HEK293 (cell line): ENCODE data around the gene ATP6V0C.

Experiments
- SCRT2 ChIP-seq: fragments of 450-650 bp; formaldehyde crosslinking; IDR thresholded peaks from 2 replicates; pipeline ENCODE4 v1.5.1; 2016; ENCODE audit warnings: missing biosample characterization, missing genetic modification characterization
- SP2 ChIP-seq: fragments of 450-650 bp; formaldehyde crosslinking; IDR thresholded peaks from 2 replicates; pipeline ENCODE4 v1.5.1; 2016; ENCODE audit warnings: missing biosample characterization, missing genetic modification characterization
- ZFP37 ChIP-seq: fragments of 450-650 bp; formaldehyde crosslinking; IDR thresholded peaks from 2 replicates; pipeline ENCODE4 v1.5.1; 2016; ENCODE audit warnings: missing biosample characterization, missing genetic modification characterization
- ZNF114 ChIP-seq: fragments of 450-650 bp; formaldehyde crosslinking; IDR thresholded peaks from 2 replicates; pipeline ENCODE4 v1.5.0; 2017; ENCODE audit warnings: missing biosample characterization, missing genetic modification characterization
- ZNF133 ChIP-seq: fragments of 450-650 bp; formaldehyde crosslinking; IDR thresholded peaks from 2 replicates; pipeline ENCODE4 v1.5.1; 2016; ENCODE audit warnings: missing biosample characterization, missing genetic modification characterization
- ZNF16 ChIP-seq: fragments of 450-650 bp; formaldehyde crosslinking; IDR thresholded peaks from 2 replicates; pipeline ENCODE4 v1.5.1; 2016; ENCODE audit warnings: low read depth, missing biosample characterization, missing genetic modification characterization
- ZNF174 ChIP-seq: fragments of 450-650 bp; formaldehyde crosslinking; IDR thresholded peaks from 2 replicates; pipeline ENCODE4 v1.5.0; 2017; ENCODE audit warnings: missing biosample characterization, mild to moderate bottlenecking, missing genetic modification characterization
- ZNF629 ChIP-seq: fragments of 450-650 bp; formaldehyde crosslinking; IDR thresholded peaks from 2 replicates; pipeline ENCODE4 v1.5.1; 2017; ENCODE audit warnings: missing biosample characterization, missing genetic modification characterization
- ZNF792 ChIP-seq: fragments of 450-650 bp; formaldehyde crosslinking; IDR thresholded peaks from 2 replicates; pipeline ENCODE4 v1.5.1; 2016; ENCODE audit warnings: missing biosample characterization, missing genetic modification characterization
- TF ChIP-seq, protein P1 (sequence below): fragments of 450-650 bp; formaldehyde crosslinking; IDR thresholded peaks from 2 replicates; pipeline ENCODE4 v1.5.1; 2016; ENCODE audit warnings: missing biosample characterization, missing genetic modification characterization
- TF ChIP-seq, protein P2 (sequence below): fragments of 450-650 bp; formaldehyde crosslinking; IDR thresholded peaks from 2 replicates; pipeline ENCODE4 v1.5.1; 2016; ENCODE audit warnings: missing biosample characterization, missing genetic modification characterization
- TF ChIP-seq, protein P3 (sequence below): fragments of 450-650 bp; formaldehyde crosslinking; IDR thresholded peaks from 2 replicates; pipeline ENCODE4; 2016; ENCODE audit warnings: missing biosample characterization, missing genetic modification characterization
- TF ChIP-seq, protein P4 (sequence below): sonication (generic); formaldehyde crosslinking; IDR thresholded peaks from 2 replicates; pipeline ENCODE4 v1.8.1; 2022; ENCODE audit warnings: mild to moderate bottlenecking, moderate library complexity, missing genetic modification reagents

DNA sequence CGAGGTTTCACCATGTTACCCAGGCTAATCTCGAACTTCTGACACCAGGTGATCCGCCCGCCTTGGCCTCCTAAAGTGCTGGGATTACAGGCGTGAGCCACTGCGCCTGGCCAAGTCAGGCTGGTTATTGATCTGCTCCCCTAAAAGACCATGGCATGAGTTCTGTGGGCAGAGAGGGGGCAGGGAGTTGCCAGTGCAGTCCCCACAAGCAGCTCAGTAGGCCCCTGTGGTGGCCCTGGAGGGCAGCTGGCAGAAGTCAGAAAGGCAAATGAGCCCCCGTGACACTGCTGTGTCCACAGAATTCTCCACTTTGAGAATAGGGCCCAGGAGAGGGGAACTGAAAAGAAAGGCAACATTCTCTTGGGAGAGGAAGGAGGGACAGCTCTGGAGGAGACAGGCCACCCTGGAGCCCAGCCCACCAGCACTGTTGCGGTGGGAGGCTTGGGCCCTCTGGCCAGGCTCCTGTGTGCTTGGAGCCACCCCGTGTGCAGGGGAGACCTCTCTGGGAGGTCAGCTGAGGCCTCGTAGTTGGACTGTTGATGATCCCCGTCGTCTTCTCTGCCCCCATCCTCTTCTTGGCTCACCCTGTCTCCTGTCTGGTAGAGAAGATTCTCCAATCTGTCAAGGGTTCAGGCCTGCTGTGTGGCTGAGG is 4.3 kb downstream of the ATP6V0C start:
- TF ChIP-seq ZNF629 (tag by site-specific recombination) = no peak
- TF ChIP-seq, protein P1, sequence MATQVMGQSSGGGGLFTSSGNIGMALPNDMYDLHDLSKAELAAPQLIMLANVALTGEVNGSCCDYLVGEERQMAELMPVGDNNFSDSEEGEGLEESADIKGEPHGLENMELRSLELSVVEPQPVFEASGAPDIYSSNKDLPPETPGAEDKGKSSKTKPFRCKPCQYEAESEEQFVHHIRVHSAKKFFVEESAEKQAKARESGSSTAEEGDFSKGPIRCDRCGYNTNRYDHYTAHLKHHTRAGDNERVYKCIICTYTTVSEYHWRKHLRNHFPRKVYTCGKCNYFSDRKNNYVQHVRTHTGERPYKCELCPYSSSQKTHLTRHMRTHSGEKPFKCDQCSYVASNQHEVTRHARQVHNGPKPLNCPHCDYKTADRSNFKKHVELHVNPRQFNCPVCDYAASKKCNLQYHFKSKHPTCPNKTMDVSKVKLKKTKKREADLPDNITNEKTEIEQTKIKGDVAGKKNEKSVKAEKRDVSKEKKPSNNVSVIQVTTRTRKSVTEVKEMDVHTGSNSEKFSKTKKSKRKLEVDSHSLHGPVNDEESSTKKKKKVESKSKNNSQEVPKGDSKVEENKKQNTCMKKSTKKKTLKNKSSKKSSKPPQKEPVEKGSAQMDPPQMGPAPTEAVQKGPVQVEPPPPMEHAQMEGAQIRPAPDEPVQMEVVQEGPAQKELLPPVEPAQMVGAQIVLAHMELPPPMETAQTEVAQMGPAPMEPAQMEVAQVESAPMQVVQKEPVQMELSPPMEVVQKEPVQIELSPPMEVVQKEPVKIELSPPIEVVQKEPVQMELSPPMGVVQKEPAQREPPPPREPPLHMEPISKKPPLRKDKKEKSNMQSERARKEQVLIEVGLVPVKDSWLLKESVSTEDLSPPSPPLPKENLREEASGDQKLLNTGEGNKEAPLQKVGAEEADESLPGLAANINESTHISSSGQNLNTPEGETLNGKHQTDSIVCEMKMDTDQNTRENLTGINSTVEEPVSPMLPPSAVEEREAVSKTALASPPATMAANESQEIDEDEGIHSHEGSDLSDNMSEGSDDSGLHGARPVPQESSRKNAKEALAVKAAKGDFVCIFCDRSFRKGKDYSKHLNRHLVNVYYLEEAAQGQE (tag by site-specific recombination) = no peak
- no peak for TF ChIP-seq ZNF792 (tag by site-specific recombination)
- no peak for TF ChIP-seq ZNF174 (tag by site-specific recombination)
- TF ChIP-seq ZNF114 (tag by site-specific recombination) = no peak
- no peak for TF ChIP-seq ZNF16 (tag by site-specific recombination)
- TF ChIP-seq, protein P2, sequence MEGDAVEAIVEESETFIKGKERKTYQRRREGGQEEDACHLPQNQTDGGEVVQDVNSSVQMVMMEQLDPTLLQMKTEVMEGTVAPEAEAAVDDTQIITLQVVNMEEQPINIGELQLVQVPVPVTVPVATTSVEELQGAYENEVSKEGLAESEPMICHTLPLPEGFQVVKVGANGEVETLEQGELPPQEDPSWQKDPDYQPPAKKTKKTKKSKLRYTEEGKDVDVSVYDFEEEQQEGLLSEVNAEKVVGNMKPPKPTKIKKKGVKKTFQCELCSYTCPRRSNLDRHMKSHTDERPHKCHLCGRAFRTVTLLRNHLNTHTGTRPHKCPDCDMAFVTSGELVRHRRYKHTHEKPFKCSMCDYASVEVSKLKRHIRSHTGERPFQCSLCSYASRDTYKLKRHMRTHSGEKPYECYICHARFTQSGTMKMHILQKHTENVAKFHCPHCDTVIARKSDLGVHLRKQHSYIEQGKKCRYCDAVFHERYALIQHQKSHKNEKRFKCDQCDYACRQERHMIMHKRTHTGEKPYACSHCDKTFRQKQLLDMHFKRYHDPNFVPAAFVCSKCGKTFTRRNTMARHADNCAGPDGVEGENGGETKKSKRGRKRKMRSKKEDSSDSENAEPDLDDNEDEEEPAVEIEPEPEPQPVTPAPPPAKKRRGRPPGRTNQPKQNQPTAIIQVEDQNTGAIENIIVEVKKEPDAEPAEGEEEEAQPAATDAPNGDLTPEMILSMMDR (tag by site-specific recombination) = no peak
- TF ChIP-seq, protein P3, sequence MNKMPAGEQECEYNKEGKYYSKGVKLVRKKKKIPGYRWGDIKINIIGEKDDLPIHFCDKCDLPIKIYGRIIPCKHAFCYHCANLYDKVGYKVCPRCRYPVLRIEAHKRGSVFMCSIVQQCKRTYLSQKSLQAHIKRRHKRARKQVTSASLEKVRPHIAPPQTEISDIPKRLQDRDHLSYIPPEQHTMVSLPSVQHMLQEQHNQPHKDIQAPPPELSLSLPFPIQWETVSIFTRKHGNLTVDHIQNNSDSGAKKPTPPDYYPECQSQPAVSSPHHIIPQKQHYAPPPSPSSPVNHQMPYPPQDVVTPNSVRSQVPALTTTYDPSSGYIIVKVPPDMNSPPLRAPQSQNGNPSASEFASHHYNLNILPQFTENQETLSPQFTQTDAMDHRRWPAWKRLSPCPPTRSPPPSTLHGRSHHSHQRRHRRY = no peak
- TF ChIP-seq ZNF133 = no peak
- TF ChIP-seq, protein P4, sequence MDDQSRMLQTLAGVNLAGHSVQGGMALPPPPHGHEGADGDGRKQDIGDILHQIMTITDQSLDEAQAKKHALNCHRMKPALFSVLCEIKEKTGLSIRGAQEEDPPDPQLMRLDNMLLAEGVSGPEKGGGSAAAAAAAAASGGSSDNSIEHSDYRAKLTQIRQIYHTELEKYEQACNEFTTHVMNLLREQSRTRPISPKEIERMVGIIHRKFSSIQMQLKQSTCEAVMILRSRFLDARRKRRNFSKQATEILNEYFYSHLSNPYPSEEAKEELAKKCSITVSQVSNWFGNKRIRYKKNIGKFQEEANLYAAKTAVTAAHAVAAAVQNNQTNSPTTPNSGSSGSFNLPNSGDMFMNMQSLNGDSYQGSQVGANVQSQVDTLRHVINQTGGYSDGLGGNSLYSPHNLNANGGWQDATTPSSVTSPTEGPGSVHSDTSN = no peak
- TF ChIP-seq ZFP37 (tag by site-specific recombination) = no peak
- no peak for TF ChIP-seq SP2 (tag by site-specific recombination)
- TF ChIP-seq SCRT2 (tag by site-specific recombination) = no peak
